A204.1 (cell line): ENCODE results near the gene CEP72.
"Not testable (repeated sequence)": the region's sequence is repeated elsewhere in the genome, so short reads cannot be mapped to it uniquely, and the experiment has no call there.

Source experiments
- FAIRE-seq: peaks from 2 replicates; lab custom pipeline; 2012; peaks lifted over from hg19 to GRCh38; lab: Jason Lieb, UNC

The CEP72 gene

GRCh38 chr5:601771-602465 is 10.2 kb upstream of the CEP72 start:
- FAIRE-seq: no peak

DNA sequence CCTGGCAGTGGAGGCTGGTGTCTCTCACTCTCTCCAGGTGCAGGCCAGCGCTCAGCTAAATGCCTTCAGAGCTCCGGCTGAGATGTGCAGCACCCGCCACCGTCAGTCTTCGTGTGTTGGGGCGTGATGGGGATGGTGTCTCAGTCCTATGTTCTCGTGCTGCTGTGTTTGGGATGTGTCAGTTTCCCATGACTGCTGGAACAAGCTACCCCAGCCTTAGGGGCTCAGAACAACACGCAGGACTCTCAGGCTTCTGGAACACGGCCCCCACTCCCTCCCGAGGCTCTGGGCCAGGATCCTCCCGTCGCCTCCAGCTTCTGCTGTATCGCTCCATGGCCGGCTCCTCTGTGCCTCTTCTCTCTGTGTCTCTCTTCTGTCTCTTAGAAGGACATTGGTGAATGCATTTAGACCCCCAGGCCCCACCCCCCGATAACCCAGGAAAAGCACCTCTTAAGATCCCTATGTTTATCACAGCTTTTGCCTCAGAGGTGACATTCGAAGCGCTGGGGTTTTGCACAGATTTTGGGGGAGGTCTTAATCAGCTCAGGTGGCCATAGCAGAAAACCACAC is 9.6 kb upstream of the CEP72 start:
- no peak for FAIRE-seq

GRCh38 chr5:603081-603998 is 8.8 kb upstream of the CEP72 start:
- FAIRE-seq: no peak

DNA sequence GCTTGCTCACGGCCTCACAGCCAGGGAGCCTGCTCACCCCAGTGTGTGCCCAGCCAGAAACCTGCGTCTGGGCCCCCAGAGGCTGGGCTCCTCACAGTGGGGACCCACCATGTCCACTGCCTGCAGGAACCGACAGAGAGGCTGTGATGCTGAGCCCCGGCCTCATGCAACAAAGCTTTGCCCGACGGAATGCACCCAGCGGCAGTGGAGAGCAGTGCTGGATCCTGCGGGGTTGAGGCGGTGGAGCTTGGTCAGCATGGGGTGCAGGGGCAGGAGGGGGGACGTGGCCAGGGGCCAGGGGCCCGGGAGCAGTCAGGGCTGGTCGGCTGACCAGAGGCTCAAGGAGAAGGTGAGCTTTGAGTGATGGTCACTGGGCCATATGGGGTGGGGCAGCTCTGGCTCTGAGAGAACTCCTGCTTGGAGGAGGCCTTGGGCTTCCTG is 7.7 kb upstream of the CEP72 start:
- no peak for FAIRE-seq

- not testable (repeated sequence) for FAIRE-seq
These were observed 7.0 kb upstream of the CEP72 start for GRCh38 chr5:605090-605489.

GRCh38 chr5:606061-606460 is 6.1 kb upstream of the CEP72 start:
- no peak for FAIRE-seq

- no peak for FAIRE-seq
These were observed 5.4 kb upstream of the CEP72 start for GRCh38 chr5:606526-607399.

DNA sequence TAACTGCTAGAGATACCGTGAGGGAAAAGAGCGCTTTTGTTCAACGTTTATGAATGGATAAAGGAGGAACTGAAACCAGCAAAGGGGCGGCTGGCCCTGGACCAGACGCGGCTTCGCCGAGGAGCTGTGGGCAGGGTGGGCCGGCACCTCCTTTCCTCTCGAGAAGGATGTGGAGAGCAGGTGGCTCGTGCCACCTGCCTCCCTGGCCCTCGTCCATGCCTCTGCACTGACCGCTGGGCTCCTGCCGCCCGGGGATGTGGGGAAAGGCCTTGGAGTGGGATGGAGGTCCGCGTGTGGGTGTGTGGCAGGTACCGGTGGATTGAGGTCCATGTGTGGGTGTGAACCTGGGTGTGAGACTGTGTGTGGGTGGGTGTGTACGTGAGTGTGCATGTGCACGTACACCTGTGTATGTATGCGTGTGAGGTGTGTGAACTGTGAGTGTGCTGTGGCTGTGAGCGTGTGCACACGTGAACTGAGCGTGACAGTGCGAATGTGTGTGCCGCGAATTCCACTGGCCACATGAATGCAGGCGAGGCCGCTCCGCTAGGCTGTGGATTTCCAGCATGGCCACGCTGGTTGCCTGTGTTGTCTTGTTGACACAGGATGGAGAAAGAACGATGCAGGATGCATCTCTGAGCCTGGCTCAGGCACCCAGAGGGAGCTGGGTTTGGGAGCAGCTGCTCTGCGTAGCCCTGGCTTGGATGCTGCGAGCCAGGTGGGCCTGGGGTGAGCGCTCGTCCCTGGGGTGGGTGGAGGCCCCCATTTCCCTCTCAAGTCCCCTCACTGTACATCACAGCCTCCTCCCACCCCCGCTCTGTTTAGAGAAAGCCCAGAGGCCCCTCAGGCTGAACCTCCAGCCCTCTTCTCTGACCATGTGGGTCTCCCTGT is 4.4 kb upstream of the CEP72 start:
- FAIRE-seq: no peak

- no peak for FAIRE-seq
These were observed 3.4 kb upstream of the CEP72 start for GRCh38 chr5:608429-609370.

GRCh38 chr5:609506-609905 is 2.6 kb upstream of the CEP72 start:
- no peak for FAIRE-seq

DNA sequence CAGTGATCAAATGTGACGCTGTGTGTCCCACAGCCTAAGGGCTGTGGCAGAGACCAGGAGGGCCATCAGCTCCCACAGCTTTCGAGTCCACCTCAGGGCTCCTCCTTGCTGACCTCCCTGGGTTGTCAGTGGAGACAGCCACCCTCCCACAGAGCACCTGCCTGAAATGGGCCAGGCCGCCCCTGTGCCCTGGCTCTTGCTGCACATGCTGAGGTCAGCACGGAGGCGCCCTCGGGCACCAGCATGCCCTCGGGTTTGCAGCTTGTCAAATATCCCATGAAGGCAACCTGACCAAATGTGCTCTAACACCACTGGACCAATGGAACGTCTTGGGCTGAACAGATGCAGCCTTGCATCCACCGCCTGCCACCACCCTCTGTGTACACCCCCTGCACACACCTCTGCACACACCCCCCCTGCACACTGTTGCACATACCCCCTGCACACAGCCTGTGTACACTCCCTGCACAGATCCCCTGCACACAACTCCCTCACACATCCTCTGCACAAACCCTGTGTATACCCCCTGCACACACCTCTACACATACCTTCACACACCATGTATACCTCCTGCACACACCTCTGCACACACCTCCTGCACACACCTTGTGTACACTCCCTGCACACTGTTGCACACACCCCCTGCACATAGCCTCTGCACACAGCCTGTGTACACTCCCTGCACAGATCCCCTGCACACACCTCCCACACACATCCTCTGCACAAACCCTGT is 2.0 kb upstream of the CEP72 start:
- FAIRE-seq: no peak

DNA sequence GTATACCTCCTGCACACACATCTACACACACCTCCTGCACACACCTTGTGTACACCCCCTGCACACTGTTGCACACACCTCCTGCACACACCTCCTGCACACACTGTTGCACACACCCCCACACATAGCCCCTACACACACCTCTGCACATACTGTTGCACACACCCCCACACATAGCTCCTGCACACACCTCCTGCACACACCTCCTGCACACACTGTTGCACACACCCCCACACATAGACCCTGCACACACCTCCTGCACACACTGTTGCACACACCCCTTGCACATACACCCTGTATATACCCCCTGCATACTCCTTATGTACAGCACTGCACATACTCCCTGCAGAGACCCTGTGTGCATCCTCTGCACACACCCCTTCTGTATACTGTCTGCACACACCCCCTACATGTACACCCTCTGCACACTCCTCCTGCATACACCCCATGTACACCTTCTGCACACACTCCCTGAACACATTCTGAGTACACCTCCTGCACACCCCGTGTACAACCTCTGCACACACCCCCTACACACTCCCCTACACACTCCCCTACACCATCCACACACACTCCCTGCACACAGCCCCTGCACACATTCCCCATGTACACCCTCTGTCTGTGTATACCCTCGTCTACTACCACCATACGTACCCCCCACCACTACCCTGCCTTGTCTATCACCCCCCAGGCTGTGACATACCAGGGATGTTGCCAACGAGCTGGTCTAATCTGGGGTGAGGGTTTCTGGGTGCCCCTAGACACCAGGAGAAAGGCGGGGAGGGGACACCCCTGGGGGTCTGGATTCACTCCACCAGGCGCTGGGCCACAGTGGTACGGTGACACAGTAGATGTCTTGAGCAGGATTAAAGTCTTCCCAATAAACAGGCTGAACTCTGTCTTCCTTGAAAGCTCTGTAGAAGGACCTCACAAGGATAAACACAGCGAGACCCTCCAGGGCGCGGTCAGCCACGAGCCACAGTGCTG is 1.1 kb upstream of the CEP72 start:
- no peak for FAIRE-seq

GRCh38 chr5:612498-613424 is 621 bp downstream of the CEP72 start:
- no peak for FAIRE-seq

GRCh38 chr5:616484-617039 is 4.4 kb downstream of the CEP72 start:
- FAIRE-seq: no peak

DNA sequence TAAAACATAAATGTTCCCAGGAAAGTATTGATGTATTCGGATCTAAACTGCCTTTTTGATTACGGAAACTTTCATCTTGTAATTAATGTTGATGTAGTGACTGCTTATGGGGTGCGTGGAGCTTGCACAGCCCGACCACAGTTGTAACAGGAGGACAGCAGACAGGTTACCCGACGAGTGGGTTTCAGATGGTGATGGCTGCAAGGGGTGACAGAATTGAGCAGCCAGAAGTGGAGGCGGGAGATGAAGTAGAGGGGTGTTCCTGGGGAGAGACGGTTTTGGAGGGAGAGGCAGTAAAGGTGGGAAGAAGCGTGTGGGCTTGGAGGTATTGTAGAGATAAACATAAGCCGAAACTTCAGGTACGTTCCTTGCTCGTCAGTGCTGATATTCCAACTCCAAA is 5.8 kb downstream of the CEP72 start:
- FAIRE-seq: no peak

- FAIRE-seq: no peak
These were observed 6.3 kb downstream of the CEP72 start for GRCh38 chr5:618450-618849.

DNA sequence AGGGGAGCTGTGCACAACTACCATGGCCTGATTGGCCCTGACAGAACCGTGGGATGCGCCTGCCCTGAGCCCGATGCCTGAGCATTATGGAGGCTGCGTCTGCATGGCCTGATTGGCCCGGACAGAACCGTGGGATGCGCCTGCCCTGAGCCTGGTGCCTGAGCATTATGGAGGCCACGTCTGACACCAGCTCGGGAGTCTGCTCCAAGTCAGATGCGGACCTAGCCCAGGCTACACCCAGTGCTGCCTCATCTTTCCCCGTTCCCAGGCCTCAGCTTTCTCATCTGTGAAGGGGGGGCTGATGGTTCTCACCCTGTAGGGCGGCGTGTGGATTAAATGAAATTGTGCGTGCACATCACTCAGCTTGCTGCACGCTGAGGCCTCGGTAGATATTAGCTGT is 7.3 kb downstream of the CEP72 start:
- FAIRE-seq: no peak
